G401.6 (cell line): Measurements from ENCODE around the gene GLT6D1.

Source experiments
- FAIRE-seq: peaks from 2 replicates; lab custom pipeline; 2012; peaks lifted over from hg19 to GRCh38; lab: Jason Lieb, UNC

GLT6D1 gene

DNA sequence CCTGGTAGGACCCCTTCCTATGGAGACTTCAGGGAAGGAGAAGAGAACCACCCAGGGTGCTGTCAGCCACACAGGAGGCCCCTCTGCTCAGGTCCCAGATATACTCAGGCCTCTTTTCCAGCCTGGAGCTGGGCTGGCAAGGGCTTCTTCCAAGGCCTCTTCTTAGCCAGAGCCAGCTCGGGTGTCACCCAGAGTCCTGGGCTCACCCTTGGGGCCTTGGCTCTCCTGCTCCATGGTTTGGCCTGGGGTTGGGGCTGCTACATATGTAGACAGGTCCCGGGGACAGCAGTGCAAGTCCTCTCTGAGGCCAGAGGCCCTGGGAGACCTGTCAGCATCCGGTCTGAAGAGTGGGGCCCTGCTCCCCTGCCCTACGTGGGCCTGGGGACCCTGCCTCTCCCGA lies 55.0 kb downstream of the GLT6D1 start:
- no peak for FAIRE-seq

DNA sequence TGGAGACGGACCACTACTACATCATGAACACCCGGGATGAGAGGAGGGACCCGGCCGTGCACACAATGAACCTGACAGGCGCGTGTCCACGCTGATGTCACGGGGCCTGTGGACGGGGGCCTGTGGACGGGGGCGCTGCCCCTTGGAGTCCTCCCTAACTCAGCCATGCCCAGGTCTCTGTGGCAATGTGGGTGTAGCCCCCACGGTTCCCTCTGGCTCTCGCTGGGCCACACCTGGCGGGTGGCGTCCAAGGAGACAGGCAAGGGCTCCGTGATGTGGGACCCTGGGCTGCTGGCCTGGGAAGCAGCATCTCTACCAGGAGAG lies 55.7 kb downstream of the GLT6D1 start:
- no peak for FAIRE-seq

DNA sequence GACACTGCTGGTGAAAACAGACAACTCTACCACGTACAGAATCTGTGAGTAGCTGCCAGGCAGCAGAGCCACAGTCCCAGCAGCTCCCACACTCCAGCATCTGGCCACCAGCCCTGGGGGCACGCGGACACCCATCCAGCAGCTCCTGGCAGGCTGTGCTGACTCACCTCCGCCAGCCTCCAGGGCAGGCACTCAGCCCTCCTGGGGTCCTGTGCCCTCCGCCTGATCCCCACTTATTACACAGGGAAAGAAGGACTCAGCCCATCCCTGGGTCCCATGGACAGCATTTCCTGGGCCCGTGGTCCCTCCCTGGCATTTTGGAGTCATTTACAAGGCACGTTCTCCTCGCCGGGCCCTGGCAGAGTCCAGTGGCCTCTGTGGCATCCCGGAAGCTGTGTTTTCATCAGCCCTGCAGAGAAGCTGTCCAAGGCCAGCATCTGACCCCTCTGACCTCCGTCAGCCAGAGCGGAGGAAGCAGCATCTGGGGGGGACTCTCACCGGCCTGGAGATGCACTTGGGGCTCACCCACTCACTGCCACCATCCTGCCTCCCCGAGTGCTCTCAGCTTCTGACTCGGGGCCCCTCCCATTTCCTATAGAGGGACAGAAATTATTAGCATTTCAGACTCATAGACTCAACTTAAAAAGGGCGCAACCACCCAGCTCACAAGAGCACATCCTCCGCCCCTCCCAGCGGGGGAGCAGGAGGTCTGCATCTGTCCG lies 56.2 kb downstream of the GLT6D1 start:
- no peak for FAIRE-seq

DNA sequence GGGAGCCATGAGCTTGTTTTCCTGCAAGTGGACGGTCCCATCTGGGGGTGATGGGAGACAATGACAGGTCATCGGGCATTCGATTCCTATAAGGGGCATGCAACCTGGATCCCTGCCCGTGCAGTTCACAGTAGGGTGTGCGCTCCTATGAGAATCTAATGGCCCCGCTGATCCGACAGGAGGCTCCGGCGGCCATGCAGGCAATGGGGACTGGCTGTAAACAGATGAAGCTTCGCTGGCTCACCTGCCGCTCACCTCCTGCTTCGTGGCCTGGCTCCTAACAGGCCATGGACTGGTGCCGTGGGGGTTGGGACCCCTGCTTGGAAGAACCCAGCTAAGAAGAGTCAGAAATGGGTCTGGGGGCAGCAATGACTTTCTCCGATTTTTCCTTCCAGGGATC lies 56.8 kb downstream of the GLT6D1 start:
- no peak for FAIRE-seq

DNA sequence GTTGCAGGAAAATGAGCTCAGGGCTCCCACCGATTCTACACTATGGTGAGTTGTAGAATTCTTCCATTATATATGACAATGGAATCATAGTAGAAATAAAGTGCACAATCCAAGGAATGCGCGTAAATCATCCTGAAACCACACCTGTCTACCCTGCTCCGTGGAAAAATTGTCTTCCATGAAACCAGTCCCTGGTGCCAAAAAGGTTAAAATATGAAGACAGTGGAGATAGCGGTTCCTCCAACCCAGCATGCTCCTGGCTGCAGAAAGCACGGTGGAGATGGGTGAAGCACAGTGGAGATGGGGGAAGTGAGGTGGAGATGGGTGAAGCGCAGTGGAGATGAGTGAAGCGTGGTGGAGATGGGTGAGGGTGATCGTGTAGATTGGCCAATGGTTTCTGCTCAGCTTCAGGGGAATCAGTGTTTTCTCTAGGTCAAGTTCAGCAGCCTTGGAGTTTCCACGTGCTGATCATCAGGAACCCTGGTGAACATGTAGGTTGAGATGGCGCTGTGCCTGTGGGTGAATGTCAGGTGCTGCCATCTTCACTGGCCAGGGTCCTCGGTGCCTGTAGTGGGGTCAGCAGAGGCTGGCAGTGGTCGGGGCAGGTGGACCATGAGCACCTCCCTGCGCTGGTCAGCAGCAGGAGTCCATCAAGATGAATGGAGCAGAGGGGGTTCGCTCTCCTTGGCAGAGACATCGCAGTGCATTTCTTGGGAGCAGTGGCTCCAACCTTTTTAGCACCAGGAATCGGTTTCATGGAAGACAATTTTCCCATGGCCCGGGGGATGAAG lies 57.5 kb downstream of the GLT6D1 start:
- FAIRE-seq: no peak

DNA sequence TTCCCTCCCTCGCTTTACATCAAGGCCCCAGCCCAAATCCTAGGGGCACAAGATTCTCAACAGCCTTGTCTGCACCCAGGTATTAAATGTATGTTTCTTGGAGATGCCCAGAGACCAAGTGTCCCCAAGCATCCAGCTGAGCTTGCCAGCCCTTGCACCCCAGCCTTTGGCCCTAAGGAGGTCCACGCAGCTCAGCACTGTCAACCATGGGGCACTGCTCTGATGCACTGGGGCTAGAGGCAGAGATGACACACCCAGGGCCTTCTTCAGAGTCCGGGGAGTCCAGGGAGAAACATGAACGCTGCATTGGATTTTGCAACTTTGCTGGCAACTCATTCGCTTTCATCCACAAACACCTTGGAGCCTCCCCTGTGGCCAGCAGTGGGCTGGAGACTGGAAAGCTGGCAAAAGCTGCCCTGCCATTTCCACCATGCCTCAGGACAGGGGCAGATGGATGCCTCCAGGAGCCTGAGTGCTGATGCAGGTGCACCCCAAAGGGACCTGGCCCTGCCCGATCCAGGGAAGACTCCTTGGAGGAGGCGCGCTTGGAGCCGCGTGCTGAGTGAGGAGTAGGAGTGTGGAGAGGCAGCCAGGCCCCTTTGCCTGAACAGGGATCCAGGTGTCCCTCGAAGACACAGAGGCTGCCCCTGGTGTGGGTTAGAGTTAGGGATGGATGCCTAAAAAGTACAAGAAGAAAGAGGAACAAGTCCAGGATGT lies 58.5 kb downstream of the GLT6D1 start:
- FAIRE-seq: no peak

DNA sequence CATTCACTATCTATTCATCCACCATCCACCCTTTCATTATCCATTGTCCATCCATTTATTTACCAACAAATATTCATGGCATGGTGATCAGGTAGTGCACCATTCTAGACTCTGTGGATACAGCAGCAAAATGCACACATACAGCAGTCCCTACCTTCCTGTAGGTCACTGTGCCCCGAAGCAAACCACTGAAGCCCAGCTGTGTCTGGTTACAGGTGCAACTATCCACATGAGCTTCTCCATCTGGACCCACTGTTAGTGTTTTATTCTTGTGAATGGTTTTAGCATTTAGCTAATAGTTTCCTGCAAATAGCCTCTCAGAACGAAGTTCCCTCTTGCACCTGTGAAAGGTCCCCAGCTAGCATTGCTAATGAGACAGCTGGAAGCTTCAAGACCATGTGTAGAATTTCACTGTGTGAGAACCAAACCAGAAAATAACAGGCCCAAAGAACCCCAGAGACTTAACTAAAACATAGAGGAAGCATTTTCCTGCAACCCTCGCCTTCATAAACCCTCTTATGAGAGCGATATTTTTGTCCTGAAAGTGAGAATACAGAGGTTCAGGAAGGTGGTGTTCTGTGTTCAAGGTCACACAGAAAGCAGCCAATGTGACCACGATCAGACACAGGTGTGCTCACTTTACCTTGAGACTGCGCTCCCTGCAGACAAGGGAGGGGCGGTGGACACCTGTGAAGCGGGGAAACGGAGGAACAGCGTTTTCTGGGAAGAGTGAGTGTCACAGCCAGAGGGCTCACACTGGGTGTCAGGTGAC lies 59.3 kb downstream of the GLT6D1 start:
- no peak for FAIRE-seq

DNA sequence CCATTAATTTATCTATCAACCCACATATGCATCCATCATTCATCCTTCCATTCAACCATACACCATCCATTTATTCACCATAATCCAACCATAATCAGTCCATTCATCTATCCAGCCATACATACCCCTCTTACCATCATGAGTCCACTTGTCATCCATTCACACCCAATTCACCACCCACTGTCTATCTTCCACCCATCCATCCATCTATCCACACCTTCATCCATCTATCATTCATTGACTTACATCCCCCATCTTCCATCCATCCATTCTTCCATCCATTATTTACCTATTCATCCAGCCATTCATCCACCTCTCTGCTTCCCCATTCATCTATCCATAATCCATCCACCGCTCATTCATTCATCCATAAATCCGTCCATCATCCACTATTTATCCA lies 60.0 kb downstream of the GLT6D1 start:
- no peak for FAIRE-seq

DNA sequence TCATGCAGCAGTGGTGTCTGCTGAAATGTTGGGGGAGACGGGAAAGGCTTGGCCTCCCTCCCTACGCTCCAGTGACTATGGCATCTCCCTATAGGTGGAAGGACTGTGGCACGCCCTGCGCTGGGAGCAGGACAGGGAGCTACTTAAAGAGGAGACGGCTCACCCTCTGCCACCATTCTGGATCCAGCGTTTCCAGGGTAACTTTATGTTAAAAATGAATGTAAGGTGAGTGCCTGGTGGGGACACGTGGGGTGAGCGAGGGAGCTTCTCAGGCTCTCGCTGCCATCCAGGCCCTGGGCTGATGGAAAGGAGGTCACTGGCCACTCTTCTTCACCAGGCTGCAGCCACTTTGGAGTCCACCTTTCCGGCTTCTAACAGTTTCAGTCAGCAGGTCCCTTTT lies 62.1 kb downstream of the GLT6D1 start:
- FAIRE-seq: no peak

DNA sequence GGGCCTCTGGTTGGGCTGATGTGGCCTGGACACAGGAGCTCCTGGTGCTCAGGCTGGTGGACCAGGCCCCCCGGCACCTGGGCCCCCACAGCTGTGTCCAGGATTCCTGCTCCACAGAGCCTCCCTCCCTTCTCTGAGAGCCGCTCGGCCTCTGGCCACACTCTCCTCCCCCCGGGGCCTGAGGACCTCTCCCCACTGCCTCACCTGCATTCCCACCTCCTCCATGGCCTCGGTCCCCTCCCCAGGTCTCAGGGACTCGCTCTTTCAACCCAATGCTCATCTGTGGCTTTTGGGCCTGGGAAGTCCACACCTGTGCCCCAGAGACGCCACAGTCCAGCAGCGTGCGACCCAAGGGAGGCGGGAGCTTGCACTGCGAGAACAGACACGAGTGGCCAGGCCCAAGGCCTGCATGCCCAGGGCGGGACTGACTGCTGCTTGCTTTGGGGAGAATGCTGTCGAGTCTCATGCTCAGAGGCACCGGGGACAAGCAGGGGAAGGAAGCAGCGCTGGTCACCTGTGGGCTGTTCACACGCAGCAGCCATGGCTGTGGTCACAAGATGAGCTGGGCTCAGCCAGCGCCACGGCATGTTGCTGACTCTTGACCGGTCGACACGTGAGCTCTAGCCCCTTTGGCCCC lies 63.2 kb downstream of the GLT6D1 start:
- no peak for FAIRE-seq

DNA sequence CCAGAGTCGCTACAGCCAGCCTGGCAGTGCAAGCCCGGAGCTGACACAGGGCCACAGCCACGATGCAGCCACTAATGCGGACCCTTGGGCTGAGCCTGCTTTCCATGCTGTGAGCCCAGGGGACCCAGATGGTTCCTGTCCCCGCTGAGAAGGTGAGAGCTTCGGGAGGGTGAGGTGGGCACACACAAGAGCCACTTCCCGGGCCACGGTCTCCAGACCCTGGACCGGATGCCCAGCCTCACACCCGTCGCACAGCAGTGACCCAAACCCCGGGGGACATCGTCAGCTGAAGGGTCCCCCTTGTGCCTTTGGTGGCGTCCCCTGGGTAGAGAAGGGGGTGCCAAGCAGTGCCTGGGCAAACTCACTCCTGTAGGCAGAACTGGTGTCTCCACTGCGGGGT lies 64.4 kb downstream of the GLT6D1 start:
- FAIRE-seq: no peak

DNA sequence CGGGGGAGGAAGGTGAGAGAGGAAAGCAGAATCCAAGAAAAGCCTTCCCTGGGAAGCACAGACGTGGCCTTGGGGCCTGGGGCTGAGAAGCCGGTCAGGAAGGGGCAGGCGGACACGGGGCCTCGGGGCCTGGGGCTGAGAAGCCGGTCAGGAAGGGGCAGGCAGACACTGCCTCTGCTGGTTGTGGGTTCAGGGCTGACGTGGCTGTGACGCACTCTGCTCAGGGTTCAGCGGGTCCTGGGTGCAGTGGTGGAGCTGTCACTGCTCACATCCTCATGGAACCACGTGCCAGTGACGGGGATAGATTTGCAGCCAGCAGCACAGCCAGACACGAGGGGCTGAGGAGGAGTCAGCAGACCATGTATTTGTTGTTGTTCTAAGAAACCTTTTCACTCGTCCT lies 65.0 kb downstream of the GLT6D1 start:
- no peak for FAIRE-seq
